ENCODE data around the gene NKAIN2.
"Not testable (repeated sequence)": the region's sequence is repeated elsewhere in the genome, so short reads cannot be mapped to it uniquely, and the experiment has no call there.

Gene NKAIN2

DNA sequence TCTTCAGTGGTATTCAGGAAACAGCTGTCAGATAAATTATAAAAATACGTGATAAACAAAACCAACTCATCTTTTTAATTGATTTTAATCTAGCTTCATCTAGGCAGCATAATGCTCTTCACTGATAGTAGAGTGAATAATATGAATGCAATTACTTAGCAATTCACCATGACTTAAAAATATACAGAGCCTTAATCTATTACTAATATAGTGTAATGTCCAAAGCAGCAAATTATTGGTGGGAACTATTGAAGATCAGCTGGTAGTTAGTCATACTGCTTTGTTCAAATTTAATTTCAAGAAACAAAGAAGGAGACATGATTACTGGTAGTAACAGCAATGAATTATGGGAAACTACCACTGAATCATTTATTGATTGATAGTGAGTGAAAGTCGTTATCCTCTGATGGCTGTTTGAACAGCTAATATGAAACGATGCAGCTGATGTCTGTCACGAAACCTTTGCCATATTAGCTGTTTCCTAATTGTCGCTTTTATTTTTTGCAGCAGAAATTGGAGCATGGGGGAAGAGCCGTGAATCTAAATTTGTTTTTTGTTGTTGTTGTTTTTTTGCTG lies 99.2 kb downstream of the NKAIN2 start:
- Mint-ChIP-seq H3K36me3 (ENCODE audit: low read depth) (no peaks in the 10 kb centered on the region), H3K4me3 (no peak overlapping the region), H3K27me3 (ENCODE audit: low read depth, poor library complexity) (no peaks in the 10 kb centered on the region), H3K4me1 (no peaks in the 10 kb centered on the region), H3K9me3 (no peaks in the 10 kb centered on the region), H3K27ac (no peak overlapping the region)
- DNase-seq = no peak
- TF ChIP-seq, protein P1, sequence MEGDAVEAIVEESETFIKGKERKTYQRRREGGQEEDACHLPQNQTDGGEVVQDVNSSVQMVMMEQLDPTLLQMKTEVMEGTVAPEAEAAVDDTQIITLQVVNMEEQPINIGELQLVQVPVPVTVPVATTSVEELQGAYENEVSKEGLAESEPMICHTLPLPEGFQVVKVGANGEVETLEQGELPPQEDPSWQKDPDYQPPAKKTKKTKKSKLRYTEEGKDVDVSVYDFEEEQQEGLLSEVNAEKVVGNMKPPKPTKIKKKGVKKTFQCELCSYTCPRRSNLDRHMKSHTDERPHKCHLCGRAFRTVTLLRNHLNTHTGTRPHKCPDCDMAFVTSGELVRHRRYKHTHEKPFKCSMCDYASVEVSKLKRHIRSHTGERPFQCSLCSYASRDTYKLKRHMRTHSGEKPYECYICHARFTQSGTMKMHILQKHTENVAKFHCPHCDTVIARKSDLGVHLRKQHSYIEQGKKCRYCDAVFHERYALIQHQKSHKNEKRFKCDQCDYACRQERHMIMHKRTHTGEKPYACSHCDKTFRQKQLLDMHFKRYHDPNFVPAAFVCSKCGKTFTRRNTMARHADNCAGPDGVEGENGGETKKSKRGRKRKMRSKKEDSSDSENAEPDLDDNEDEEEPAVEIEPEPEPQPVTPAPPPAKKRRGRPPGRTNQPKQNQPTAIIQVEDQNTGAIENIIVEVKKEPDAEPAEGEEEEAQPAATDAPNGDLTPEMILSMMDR (IDR thresholded peaks at IDR 0.05) = no peak

DNA sequence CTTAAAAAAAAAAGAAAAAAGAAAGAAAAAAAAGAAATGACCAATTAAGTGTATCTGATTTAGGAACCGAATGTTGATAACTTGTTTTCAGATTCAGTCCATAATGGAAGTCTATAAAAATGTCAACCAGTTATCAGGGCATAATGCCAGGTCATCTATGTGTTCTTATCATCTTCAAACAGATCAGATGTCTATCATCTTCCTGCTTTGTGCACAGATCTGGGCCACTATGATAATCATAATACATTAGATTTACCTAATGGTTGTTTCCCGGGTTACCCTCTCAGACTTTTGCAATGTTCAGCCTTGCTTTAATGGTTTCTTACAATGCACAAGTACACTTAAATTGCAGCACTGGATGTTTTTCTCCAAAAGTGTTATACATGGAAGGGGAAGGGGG lies 100.6 kb downstream of the NKAIN2 start:
- no peaks in the 10 kb centered on the region for H3K9me3 Mint-ChIP-seq
- no peak overlapping the region for H3K4me3 Mint-ChIP-seq
- no peaks in the 10 kb centered on the region for H3K36me3 Mint-ChIP-seq (ENCODE audit: low read depth)
- DNase-seq = no peak
- TF ChIP-seq, protein P1 (IDR thresholded peaks at IDR 0.05) = no peak
- no peak overlapping the region for H3K27ac Mint-ChIP-seq
- no peaks in the 10 kb centered on the region for H3K27me3 Mint-ChIP-seq (ENCODE audit: low read depth, poor library complexity)
- H3K4me1 Mint-ChIP-seq = no peaks in the 10 kb centered on the region

DNA sequence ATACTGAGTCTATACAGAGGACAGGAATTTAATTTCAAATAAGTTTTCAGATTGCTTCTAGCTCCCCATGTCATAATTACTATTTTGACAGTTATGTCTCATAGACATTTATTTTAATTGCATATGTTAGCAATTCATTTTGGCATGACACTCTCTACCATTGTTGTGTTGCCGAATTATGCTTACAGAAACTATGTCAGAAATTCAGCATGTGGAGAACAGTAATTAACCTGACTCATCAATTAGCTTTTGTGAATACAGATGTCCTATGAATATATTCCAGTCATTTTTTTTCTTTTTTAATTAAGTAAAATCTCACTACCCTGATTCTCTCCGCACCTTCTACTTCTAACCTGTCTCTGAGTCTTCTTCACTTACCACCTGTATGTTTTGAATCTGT lies 105.1 kb downstream of the NKAIN2 start:
- no peak for DNase-seq
- TF ChIP-seq, protein P1 (IDR thresholded peaks at IDR 0.05) = no peak
- no peaks in the 10 kb centered on the region for H3K9me3 Mint-ChIP-seq
- H3K36me3 Mint-ChIP-seq (ENCODE audit: low read depth) = no peaks in the 10 kb centered on the region
- H3K27ac Mint-ChIP-seq = no peak overlapping the region
- peaks cover 1% of the 10 kb centered on the region for H3K27me3 Mint-ChIP-seq (ENCODE audit: low read depth, poor library complexity)
- H3K4me1 Mint-ChIP-seq = no peaks in the 10 kb centered on the region
- H3K4me3 Mint-ChIP-seq = no peak overlapping the region

DNA sequence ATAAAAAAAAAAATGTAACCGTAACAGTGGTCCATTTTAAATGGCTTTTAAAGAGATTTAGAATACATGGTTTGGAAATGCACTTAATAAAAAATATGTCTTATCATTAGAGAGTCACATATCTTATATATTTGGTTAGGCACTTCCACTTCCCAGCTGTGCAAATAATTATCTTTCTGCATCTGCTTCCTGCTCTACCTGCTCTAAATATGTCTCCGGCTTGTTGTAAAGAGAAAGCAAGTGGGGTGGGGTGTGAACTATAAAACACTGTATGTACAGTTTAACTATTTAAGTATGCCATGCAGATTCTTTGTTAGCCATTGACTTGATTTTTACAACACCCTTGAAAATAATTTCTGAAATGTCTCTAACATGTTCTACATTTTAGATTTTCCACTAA lies 106.3 kb downstream of the NKAIN2 start:
- Mint-ChIP-seq H3K27me3 (ENCODE audit: low read depth, poor library complexity) (peaks cover 13% of the 10 kb centered on the region), H3K4me3 (no peak overlapping the region), H3K4me1 (no peaks in the 10 kb centered on the region), H3K9me3 (no peaks in the 10 kb centered on the region), H3K27ac (no peak overlapping the region), H3K36me3 (ENCODE audit: low read depth) (no peaks in the 10 kb centered on the region)
- TF ChIP-seq, protein P1 (IDR thresholded peaks at IDR 0.05) = no peak
- DNase-seq = no peak

DNA sequence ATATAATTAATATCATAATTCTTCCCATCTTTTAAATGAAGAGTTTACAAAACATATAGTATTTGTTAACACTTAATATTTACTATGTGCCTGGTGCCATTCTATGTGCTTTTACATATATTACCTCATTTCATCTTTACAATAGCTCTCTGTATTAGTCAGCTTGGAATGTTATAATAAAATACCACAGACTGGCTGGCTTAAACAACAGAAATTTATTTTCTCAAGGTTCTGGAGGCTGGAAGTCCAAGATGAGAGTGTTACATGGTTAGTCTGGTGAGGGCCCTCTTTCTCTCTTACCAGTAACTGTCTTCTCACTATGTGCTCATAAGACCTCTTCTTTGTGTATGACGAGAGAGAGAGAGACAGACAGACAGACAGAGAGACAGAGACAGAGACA lies 110.2 kb downstream of the NKAIN2 start:
- TF ChIP-seq, protein P1 (IDR thresholded peaks at IDR 0.05) = no peak
- no peak for DNase-seq
- no peaks in the 10 kb centered on the region for H3K36me3 Mint-ChIP-seq (ENCODE audit: low read depth)
- H3K27ac Mint-ChIP-seq = no peak overlapping the region
- peaks cover 13% of the 10 kb centered on the region for H3K27me3 Mint-ChIP-seq (ENCODE audit: low read depth, poor library complexity)
- no peaks in the 10 kb centered on the region for H3K9me3 Mint-ChIP-seq
- no peaks in the 10 kb centered on the region for H3K4me1 Mint-ChIP-seq
- H3K4me3 Mint-ChIP-seq = no peak overlapping the region

DNA sequence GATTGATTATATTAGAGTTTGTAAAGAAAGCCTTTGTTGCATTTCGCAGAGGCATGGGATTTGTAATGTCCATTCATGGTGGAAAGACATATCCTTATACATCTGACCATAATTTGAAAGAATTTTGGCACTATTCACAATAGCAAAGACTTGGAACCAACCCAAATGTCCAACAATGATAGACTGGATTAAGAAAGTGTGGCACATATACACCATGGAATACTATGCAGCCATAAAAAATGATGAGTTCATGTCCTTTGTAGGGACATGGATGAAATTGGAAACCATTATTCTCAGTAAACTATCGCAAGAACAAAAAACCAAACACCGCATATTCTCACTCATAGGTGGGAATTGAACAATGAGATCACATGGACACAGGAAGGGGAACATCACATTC lies 119.7 kb downstream of the NKAIN2 start:
- not testable (repeated sequence) for H3K27me3 Mint-ChIP-seq (ENCODE audit: low read depth, poor library complexity)

More for the DNA sequence above, 119.7 kb downstream of the NKAIN2 start:
- not testable (repeated sequence) for H3K27ac Mint-ChIP-seq; H3K9me3 Mint-ChIP-seq; H3K36me3 Mint-ChIP-seq (ENCODE audit: low read depth); DNase-seq; H3K4me1 Mint-ChIP-seq; H3K4me3 Mint-ChIP-seq
